GM12892 (cell line): Measurements from ENCODE around the gene RTTN.

ENCODE experiments used
- POLR2A ChIP-seq: IDR thresholded peaks from 2 replicates; pipeline ENCODE4 v1.6.1; 2011; ENCODE audit warnings: low read depth, low read length, control low read depth
- POLR2AphosphoS5 ChIP-seq: IDR thresholded peaks from 2 replicates; pipeline ENCODE4 v1.6.1; 2011; ENCODE audit warnings: low read depth, low read length, control low read depth
- TAF1 ChIP-seq: IDR thresholded peaks from 2 replicates; pipeline ENCODE4 v1.6.1; 2011; ENCODE audit warnings: low read depth, mild to moderate bottlenecking, control low read depth, low read length, borderline replicate concordance

GRCh38 chr18:70058916-70059315, 146.6 kb downstream of the RTTN start:
- TF ChIP-seq TAF1 (no peak), POLR2A (no peak), POLR2AphosphoS5 (no peak)
